Ishikawa (cell line): ENCODE data around the gene AZU1.

Experiments
- CEBPB ChIP-seq: IDR thresholded peaks from 2 replicates; pipeline ENCODE4 v1.6.1; 2012
- EGR1 ChIP-seq: IDR thresholded peaks from 2 replicates; pipeline ENCODE4 v1.6.1; 2012
- EP300 ChIP-seq: IDR thresholded peaks from 2 replicates; pipeline ENCODE4 v1.6.1; 2012; ENCODE audit warnings: borderline replicate concordance
- FOXM1 ChIP-seq: IDR thresholded peaks from 2 replicates; pipeline ENCODE4 v1.6.1; 2012; ENCODE audit warnings: low read depth, borderline replicate concordance
- NFIC ChIP-seq: IDR thresholded peaks from 2 replicates; pipeline ENCODE4 v1.6.1; 2012
- RAD21 ChIP-seq: IDR thresholded peaks from 2 replicates; pipeline ENCODE4 v1.6.1; 2012; ENCODE audit warnings: low read depth
- TAF1 ChIP-seq: IDR thresholded peaks from 2 replicates; pipeline ENCODE4 v1.6.1; 2012; ENCODE audit warnings: low read depth, mild to moderate bottlenecking
- TCF12 ChIP-seq: IDR thresholded peaks from 2 replicates; pipeline ENCODE4 v1.6.1; 2012; ENCODE audit warnings: low read depth
- TEAD4 ChIP-seq: IDR thresholded peaks from 2 replicates; pipeline ENCODE4 v1.6.1; 2012
- USF1 ChIP-seq: IDR thresholded peaks from 2 replicates; pipeline ENCODE4 v1.6.1; 2012
- YY1 ChIP-seq: IDR thresholded peaks from 2 replicates; pipeline ENCODE4 v1.6.1; 2012; ENCODE audit warnings: low read depth
- ZBTB7A ChIP-seq: IDR thresholded peaks from 2 replicates; pipeline ENCODE4 v1.6.1; 2012; ENCODE audit warnings: low read depth
- TF ChIP-seq, protein P1 (sequence below): IDR thresholded peaks from 2 replicates; pipeline ENCODE4 v1.6.1; 2012
- TF ChIP-seq, protein P2 (sequence below): IDR thresholded peaks from 2 replicates; pipeline ENCODE4 v1.6.1; 2012; ENCODE audit warnings: low read depth, mild to moderate bottlenecking

Gene AZU1

DNA sequence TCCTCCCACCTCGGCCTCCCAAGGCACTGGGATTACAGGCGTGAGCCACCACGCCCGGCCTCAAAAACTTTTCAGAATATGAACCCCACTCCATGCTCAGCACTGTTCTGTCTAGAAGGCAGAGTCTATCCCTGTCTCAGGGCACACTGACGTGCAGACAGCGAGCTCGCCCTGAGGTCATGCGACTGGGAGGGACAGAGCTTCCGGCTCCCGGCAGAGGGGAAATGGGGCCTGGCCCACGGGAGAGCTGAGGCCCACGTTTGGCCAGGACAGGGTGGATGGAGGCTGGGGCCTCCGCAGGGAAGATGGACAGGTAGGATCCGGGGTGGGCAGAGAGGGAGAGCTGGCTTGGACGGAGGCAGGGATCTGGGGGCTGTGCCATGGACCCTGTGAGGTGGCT is 2.8 kb upstream of the AZU1 start:
- TF ChIP-seq CEBPB (no peak), TEAD4 (no peak), FOXM1 (no peak), YY1 (no peak), NFIC (no peak), RAD21 (no peak), TAF1 (no peak), TCF12 (no peak)
- TF ChIP-seq, protein P1, sequence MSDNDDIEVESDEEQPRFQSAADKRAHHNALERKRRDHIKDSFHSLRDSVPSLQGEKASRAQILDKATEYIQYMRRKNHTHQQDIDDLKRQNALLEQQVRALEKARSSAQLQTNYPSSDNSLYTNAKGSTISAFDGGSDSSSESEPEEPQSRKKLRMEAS: no peak
- TF ChIP-seq, protein P2, sequence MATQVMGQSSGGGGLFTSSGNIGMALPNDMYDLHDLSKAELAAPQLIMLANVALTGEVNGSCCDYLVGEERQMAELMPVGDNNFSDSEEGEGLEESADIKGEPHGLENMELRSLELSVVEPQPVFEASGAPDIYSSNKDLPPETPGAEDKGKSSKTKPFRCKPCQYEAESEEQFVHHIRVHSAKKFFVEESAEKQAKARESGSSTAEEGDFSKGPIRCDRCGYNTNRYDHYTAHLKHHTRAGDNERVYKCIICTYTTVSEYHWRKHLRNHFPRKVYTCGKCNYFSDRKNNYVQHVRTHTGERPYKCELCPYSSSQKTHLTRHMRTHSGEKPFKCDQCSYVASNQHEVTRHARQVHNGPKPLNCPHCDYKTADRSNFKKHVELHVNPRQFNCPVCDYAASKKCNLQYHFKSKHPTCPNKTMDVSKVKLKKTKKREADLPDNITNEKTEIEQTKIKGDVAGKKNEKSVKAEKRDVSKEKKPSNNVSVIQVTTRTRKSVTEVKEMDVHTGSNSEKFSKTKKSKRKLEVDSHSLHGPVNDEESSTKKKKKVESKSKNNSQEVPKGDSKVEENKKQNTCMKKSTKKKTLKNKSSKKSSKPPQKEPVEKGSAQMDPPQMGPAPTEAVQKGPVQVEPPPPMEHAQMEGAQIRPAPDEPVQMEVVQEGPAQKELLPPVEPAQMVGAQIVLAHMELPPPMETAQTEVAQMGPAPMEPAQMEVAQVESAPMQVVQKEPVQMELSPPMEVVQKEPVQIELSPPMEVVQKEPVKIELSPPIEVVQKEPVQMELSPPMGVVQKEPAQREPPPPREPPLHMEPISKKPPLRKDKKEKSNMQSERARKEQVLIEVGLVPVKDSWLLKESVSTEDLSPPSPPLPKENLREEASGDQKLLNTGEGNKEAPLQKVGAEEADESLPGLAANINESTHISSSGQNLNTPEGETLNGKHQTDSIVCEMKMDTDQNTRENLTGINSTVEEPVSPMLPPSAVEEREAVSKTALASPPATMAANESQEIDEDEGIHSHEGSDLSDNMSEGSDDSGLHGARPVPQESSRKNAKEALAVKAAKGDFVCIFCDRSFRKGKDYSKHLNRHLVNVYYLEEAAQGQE: no peak

- TF ChIP-seq TEAD4 (no peak), TAF1 (no peak), USF1 (no peak), YY1 (no peak), EP300 (no peak)
Measured at GRCh38 chr19:825897-826644, 1.6 kb upstream of the AZU1 start.

DNA sequence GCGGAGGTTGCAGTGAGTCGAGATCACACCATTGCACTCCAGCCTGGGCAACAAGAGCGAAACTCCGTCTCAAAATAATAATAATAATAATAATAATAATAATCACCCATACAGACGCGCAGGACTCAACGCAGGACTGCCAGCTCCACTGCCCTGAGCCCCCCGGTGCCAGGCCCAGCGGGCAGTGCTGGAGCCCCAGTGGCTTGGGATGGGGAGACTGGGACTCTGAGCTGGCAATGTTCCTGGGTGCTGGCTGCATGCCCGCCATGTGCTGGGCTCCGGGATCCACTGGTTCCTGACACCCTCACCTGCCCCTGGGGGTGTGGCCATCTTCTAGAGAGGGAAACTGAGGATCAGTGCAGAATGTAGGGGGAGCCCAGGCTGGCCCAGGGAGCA is 325 bp upstream of the AZU1 start:
- TF ChIP-seq EP300: no peak
- no peak for TF ChIP-seq ZBTB7A
- TF ChIP-seq, protein P2: no peak
- TF ChIP-seq YY1: no peak

DNA sequence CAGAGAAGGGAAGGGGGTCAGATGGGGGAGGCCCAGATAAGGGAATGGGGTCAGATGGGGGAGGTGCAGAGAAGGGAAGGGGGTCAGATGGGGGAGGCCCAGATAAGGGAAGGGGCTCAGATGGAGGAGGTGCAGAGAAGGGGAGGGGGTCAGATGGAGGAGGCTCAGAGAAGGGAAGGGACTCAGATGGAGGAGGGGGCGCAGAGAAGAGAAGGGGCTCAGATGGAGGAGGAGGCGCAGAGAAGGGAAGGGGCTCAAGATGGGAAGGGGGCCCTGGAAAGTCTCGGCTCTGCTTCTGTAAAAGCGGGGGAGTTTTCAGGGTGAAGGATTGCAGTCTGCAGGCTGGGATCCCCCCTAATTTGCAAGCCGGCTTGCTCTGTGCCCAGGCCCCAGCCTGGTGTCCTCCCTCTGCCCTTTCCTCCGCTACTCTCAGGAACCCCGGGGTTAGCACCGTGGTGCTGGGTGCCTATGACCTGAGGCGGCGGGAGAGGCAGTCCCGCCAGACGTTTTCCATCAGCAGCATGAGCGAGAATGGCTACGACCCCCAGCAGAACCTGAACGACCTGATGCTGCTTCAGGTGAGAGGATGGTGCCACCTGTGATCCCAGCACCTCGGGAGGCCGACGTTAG is 1.6 kb downstream of the AZU1 start:
- TF ChIP-seq, protein P1: no peak
- TF ChIP-seq RAD21 (no peak), USF1 (no peak), YY1 (no peak), EGR1 (no peak), TEAD4 (no peak), ZBTB7A (no peak), EP300 (no peak), CEBPB (no peak), FOXM1 (no peak), TCF12 (no peak)
- TF ChIP-seq, protein P2: no peak
